Daoy (cell line): Measurements from ENCODE around the gene ARSD. TPM values are rescaled to one million over a fixed set of nuclear protein-coding genes. Genes with fewer than 3 reads are reported as not detected.
"Not testable (repeated sequence)": the region's sequence is repeated elsewhere in the genome, so short reads cannot be mapped to it uniquely, and the experiment has no call there.

Experiments
- DNase-seq: peaks from one replicate; pipeline ENCODE4 v3.0.0-alpha.2; 2015; ENCODE audit warnings: low read depth
- total RNA-seq: library from RNA; depleted of rRNA; stranded (reverse); fragments of >200 nt; shearing (Covaris generic); gene quantifications from 2 replicates; pipeline ENCODE4 v1.2.3, GENCODE V29; 2014

The ARSD gene
- total RNA-seq, 1 experiment from 2014 or later: 7.6 TPM

DNA sequence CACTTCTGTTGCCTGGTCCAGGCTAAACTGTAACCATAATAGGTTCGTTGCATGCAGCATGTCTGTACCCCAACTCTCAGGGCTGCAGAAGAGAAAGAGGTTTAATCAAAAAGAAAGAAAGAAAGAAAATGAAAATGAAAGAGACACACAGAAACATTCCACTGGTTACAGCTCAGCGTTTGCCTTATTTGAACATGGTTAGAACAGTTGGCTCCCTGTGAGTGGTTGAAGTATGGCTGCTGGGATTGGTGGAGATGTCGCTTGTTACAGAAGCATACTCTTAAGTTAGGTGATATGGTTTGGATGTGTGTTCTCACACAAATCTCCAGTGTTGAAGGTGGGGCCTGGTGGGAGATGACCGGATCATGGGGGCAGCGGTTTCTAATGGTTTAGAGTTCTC, 36.3 kb downstream of the ARSD start:
- DNase-seq: no peak

DNA sequence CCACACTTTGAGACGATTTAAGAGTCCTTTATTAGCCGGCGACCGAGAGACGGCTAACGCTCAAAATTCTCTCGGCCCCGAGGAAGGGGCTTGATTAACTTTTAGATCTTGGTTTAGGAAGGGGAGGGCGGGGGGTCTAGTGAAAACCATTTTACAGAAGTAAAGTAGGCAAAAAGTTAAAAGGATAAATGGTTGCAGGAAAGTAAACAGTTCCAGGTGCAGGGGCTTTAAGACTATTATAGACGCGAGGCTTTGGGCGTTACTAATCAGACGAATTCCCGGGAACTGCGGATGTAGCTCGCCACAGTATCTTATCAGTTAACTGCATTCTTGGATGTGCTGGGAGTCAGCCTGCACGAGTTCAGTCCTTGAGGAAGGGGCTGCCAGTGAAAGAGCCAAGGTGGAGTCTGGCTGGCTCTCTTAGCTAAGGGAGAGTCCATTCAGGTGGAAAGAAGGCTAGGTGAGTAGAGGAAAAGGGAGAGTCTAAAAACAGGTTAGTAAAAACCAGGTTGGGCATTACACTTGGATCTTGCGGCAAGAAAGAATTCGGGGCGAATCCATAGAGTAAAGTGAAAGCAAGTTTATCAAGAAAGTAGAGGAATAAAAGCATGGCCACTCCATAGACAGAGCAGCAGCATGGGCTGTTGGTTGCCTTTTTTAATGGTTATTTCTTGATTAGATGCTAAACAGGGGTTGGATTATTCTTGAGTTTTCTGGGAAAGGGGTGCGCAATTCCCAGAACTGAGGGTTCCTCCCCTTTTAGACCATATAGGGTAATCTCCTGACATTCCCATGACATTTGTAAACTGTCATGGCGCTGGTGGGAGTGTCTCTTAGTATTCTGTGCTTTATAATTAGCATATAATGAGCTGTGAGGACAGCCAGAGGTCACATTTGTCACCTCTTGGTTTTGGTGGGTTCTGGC, 38.3 kb downstream of the ARSD start:
- not testable (repeated sequence) for DNase-seq

DNA sequence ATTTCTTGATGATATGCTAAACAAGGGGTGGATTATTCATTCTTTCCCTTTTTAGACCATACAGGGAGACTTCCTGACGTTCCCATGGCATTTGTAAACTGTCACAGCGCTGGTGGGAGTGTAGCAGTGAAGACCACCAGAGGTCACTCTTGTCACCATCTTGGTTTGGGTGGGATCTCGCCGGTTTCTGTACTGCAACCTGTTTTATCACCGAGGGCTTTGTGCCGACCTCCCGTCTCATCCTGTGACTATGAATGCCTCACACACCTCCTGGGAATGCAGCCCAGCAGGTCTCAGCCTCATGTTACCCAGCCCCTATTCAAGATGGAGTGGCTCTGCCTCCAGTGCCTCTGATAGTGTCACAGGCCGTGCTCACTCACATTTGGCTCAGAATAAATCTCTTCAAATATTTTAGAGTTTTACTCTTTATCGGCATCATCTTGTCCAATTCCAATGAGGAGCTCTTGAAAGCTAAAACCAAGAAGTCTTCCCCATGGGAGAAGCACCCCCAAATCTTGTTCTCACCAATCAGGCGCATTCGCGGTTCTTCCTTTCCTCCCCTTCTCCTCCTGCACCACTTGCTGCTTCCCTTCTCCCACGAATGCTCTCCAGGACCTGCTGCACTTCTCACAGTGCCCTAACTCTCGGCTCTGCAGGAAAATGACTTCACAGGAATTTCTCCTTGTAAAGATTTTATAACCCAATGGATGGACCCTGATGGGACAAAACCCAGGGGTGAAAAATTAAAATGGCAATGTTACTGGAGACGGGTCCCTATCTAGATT, 39.2 kb downstream of the ARSD start:
- peak; percentile 5 for DNase-seq

DNA sequence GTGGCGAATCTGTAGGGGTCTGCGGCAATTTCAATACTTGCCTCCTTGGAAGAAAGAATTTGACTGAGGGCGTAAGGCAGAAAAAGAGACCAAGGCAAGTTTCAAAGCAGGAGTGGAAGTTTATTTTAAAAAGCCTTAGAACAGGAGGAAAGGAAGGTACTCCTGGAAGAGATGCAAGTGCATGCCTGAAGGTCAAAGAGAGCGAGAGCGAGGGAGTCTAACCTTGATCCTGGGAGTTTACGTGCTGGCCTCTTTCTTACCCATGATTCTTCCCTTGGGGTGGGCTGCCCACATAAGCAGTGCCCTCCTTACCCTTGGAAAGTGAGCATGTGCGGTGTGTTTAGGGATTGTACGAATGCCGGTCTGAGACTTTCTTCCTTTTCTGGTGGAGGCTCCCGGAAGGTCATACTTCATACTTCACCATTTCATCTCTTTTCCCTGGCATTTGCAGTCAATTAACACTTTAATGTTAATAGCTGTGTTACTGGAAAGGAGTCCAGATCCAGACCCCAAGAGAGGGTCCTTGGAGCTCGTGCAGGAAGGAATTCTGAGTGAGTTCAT, 40.0 kb downstream of the ARSD start:
- no peak for DNase-seq

DNA sequence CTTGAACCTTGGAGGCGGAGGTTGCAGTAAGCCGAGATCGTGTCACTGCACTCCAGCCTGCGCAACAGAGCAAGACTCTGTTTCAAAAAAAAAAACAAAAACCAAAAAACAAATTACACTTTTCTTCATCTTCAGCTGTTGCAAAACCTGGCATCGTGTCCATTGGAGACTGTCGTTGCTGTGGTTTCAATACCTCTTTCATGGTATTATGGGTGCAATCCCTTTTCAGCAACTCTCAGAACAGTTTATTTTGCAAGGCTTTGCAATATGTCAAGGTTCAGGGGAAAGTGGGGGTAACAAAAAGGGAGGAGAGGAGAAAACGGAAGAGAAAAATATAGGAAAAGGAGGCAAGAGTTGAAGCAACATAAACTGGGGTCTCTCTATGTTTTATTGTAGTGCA, 40.8 kb downstream of the ARSD start:
- DNase-seq: no peak

DNA sequence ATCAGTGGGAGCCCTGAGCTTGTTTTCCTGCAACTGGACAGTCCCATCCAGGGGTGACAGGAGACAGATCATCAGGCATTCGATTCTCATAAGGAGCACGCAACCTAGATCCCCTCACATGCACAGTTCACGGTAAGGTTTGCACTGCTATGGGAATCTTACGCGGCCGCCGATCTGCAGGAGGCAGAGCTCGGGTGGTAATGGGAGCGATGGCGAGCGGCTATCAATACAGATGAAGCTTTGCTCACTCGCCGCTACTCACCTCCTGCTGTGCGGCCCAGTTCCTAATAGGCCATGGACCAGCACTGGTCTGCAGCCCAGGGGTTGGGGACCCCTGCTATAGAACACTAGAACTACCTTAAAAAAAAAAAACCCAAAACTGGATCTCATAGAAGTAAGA, 45.4 kb downstream of the ARSD start:
- no peak for DNase-seq

DNA sequence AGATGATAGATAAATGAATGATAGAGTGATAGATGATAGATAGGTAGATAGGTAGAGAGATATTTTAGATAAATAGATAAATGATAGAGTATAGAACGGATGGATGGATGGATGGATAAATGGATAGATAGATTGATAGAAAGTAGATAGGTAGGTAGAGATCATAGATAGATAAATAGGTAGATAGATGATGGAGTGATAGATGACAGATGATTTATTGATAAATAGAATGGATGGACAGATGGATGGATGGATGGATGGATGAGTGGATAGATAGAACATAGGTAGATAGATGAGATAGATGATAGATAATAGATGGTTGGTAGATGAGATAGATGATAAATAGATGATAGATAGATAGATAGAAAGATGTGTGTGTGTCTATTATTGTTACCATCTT, 49.5 kb downstream of the ARSD start:
- no peak for DNase-seq

DNA sequence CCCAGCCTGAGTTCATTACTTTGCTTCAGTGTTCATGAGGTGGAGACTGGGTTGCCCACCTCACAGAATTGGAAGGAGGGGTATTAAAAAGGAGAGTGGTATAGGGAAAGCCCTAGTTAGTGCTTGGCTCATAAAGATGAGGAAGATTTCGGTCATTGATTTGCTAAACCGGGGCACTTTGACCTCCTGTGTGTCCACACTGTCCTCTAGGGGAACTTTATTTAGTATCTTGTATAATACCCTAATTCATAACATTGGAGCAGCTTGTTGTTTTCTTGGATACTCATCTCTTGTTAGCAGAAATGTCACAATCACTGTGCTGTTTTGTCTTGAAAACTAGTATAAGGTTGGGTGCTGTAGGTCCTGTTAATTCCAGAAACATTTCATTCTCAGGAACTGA, 50.6 kb downstream of the ARSD start:
- no peak for DNase-seq

DNA sequence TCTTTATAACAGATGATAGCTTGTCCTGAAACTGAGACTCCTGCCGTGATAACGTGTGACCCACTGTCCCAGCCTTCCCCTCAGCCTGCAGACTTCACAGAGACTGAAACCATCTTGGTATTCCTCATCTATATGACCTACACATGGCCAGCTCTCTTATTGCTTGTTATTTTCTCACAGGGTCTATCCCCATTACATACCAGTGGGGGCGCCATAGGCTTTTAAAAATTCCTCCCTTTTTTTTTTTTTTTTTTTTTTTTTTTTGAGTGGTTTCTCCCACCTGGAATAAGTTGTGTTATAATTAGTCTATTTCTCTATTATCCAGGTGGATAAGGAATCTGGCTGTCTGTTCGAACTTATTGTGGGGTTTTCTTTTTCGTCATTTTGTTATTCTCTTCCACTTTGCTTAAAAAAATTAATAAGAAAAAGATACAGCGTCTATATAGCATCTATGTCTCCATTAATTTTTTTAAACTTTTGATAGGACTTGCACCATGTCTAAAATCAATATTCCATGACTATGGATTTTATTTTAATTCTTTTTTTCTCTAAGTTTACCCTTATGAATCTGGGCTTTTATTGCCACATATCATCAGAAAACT, 53.2 kb downstream of the ARSD start:
- no peak for DNase-seq

DNA sequence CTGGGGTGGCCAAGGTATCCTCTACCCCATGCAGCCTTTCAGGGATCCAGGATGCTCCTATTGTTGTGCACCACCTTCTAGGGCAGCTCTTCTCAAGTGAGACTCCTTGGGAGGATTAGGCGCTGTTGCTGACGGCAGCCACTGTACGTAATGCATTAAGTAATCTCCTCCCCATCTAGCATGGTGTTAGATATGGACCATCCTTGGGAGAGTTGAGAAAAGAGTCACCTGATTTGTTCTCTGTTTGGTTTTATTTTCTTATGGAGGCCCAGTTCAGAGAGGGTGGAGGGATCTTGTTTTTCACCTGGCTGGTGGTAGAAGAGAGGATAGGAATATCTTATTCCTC, 54.0 kb downstream of the ARSD start:
- no peak for DNase-seq

DNA sequence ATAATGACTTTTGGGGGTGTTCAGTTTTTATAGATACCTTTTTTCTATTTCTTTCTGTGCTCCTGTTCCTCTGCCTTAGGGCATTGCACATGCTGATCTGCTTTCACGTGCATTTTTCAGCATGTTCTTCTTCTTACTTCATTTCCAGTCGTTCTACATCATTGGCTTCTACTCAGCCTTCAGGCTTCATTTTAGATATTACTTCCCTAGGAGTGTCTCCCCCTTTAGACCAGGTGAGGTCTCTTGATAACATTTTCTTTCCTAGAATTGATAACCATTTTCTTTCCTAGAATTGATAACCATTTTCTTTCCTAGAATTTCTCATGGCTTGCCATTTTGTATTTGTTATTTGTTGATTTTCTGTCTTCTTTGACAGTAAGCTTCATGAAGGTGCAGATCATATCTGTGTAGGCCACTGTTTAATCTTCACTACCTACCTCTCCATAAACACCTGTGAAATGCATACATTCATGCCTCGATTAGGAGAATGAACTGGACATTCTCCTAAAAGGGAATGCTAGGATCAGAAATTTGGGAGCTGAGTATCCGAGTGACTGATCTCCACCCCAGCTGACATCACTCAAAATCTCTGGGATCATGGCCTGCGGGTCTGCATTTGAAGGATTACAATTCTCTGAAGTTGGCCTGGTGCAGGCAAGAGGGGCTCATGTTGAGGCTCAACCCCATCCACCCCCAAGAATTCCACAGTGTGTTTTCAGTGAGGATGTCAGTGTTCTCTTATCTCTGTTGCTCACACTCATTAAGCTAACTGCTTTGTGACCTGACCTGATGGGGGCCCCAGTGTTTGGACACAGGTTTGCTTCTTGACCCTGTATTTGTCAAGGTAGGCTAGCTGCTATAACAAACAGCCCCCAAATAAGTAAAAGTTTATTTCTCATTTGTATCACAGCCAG, 54.7 kb downstream of the ARSD start:
- DNase-seq: no peak

DNA sequence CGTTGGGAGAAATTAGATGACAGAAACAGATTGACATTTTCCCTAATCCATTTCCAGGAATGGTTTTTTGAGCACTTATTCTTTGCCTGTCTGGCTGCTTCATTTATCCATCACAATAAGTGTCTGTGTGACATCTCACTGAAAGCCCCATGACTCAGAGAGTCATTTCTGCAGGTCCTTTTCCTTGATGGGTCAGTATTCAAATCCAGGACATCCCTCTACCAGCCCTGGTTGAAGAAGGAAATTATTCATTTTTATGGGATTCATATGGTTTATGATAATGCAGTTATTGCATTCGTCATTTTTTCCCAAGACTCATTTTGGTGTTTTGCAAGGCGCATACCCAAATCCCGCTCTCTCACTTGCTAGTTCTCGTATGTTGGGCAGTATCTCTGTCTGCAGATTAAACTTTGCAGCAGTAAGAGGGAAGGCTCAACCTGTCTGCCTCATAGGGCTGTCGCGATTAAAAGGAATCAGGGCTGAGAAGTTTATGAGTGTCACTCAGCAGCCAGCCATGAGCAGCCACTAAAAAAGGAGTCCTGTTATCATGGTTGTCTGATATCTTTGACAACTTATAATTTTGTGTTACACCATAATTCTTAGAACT, 56.4 kb downstream of the ARSD start:
- no peak for DNase-seq

DNA sequence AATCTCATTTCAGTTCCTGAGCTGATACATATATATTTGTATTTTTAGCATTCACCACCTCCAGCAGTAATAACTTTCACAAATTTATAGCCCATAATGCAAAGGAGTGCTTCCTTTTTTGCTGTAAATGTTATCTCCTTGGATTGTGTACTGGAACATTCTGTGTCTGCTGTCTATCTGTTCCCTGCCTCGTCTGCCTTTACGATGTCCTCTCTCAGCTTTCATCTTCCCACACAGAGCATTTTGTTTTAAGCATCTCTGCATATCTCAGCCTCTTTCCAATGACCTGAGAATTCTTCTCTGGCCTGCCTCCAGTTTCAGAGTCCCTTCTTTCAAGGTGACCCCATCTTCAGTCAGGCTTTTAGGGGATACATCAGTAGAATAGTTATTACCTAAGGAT, 57.3 kb downstream of the ARSD start:
- DNase-seq: no peak

DNA sequence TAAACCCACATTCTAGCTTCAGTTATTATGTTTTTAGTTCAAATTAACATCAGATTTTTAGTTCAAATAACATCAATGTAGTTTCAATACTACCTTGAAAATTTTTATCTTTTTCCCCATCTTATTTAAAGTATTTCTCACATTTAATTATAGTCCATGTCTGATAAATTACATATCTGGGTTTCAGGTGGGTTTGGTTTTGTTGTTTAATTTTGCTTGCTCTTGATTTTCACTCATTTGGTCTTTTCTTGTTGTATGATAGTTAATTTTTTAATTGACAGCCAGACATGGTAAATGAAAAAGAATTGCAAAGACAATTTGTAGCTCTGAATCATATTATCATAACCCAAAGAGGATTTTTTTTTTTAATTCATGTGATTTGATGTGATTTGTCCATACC, 58.5 kb downstream of the ARSD start:
- no peak for DNase-seq

DNA sequence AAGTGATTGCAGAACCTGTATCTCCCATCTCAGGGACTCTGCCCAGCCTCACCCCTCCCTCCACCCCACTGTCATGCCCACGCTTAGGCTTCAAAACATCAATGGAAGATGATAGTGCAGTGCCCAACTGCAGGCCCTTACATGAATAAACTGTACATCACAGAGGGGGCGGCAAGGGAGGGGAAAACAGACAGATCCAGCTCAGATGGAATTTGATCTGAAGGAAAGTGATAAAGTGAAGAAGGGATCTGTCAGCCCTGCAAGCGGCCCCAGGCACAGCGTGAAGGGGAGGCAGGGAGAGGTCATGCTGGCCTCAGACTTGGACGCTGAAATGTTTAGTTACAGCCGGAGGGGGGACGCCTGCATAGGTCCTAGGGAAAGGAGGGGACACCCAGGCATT, 61.9 kb downstream of the ARSD start:
- DNase-seq: no peak

DNA sequence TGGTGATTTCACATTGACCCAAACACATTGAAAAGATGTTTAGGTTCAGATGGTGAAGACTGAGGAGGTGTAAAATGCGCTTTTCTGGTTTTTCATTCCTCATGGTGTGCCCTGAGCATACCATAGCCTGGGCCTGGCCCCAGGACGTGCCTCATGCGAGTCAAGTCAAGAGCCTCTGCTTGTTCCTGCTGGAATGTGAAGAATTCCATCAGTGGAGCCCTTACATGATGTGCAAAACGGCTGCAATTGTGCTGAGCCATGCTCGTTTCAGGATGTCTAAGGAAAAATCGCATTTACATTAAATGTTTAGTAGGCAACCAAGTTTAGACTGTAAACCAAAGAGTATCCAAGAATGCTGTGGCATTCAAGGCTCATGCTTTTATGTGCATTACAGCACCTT, 65.5 kb downstream of the ARSD start:
- no peak for DNase-seq

DNA sequence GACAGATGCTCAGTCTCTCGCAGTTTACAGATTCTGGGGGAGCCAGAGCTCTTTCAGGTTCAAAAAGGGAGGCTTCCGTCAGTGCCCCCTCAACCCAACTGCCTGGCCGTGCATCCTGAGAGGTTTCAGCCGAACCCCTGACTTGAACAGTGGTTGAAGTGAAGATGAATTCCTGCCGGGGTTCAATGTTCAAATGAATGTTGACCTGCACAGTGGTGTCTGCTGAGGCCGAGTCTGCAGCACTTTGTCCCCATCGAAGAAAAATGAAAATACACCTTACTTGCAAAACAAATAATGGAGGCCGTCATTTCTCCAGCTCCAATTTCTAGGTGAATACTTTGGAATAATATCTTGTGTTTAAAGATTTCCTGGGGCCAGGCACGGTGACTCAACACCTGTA, 66.7 kb downstream of the ARSD start:
- DNase-seq: no peak

DNA sequence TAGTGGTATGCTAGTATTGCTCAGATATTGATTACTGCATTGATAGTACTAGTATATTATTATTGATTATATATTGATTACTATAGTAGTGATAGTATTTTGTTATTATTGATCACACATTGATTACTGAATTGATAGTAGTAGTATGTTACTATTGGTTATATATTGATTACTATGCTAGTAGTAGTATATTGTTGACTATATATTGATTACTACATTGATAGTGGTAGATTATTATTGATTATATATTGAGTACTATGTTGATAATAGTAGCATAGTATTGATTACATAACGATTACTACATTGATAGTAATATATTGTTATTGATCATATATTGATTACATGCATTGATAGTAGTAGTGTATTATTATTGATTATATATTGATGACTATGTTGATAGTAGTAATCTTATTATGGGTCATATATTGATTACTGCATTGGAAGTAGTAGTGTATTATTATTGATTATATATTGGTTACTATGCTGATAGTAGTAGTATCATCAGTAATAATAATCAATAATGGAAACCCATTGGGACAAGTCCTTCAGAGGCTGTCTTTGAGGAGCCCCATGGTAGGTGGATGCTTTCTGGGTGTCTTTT, 69.8 kb downstream of the ARSD start:
- DNase-seq: no peak

DNA sequence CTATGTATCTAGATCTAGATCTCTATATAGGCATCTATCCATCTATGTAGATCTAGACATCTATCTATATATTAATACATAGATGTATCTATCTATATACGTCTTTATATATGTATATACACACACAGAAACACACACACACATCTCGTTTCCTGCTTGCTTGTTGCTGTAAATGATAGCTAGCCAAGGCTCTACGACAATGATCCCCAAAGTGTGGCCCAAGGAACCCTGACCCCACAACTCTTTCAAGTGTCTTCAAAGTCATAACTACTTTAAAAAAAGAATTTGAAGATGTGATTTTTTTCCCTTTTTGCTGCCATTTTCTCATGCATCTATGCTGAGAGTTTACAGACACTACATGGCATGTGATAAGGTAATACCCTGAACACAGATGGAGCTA, 71.6 kb downstream of the ARSD start:
- no peak for DNase-seq

DNA sequence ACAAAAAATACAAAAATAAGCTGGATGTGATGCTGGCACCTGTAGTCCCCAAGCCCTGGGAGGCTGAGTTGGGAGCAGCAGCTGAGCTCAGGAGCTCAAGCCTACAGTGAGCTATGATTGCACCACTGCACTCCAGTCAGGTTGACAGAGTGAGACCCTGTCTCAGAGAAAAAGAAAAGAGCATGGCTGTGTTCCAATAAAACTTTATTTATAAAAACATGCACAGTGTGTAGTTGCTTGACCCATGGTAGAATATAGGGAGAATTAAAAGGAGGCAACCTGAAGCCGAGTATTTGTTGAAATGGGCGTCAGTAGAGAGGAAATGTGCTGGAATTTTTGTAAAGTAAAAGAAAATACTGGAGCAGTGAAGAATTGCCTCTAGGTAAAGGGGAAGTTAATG, 73.4 kb downstream of the ARSD start:
- DNase-seq: no peak

DNA sequence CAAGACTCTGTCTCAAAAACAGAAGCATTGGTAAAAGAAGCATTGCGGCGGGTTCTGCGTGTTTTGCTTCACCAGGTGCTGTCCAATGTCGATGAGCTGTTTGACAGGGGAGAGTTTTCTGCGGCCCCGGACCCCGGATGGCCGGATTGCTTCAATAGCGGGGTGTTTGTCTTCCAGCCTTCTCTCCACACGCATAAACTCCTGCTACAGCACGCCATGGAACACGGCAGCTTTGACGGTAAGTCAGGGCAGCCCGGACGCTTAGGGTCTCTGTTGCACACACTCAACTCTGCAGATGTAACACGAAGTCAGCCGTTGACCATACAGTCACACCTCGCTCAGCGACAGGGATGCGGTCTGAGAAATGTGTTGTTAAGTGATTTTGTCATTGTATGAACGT, 74.2 kb downstream of the ARSD start:
- no peak for DNase-seq
